GM21717 (cell line): ENCODE data around the gene ZNF536.

ENCODE experiments used
- ATAC-seq: cut with Tn5 transposase; IDR thresholded peaks from one replicate; pipeline ENCODE4 v1.9.1; 2021; ENCODE audit warnings: mild to moderate bottlenecking, moderate library complexity; ENCODE audit not compliant: unreplicated experiment

Gene ZNF536

GRCh38 chr19:30371960-30372824 is at the start of gene ZNF536:
TSS of gene ZNF536 (plus strand) at chr19:30372384. CDS start at chr19:30443563, 71,179 bp downstream.
- ATAC-seq: no peak

- no peak for ATAC-seq
Observed at GRCh38 chr19:30322641-30323320, 49.4 kb upstream of the ZNF536 start.

GRCh38 chr19:30323904-30324303 is 48.3 kb upstream of the ZNF536 start:
- ATAC-seq: no peak

- ATAC-seq: no peak
Observed at GRCh38 chr19:30324982-30325381, 47.2 kb upstream of the ZNF536 start.

- no peak for ATAC-seq
Observed at GRCh38 chr19:30325676-30326392, 46.4 kb upstream of the ZNF536 start.

GRCh38 chr19:30326393-30326710 is 45.8 kb upstream of the ZNF536 start:
- no peak for ATAC-seq

- no peak for ATAC-seq
Observed at GRCh38 chr19:30327331-30327730, 44.9 kb upstream of the ZNF536 start.

GRCh38 chr19:30328096-30328495 is 44.1 kb upstream of the ZNF536 start:
- ATAC-seq: no peak

GRCh38 chr19:30330266-30330665 is 41.9 kb upstream of the ZNF536 start:
- no peak for ATAC-seq

GRCh38 chr19:30332445-30333234 is 39.5 kb upstream of the ZNF536 start:
- no peak for ATAC-seq

- no peak for ATAC-seq
Observed at GRCh38 chr19:30333291-30334065, 38.7 kb upstream of the ZNF536 start.

GRCh38 chr19:30334841-30335240 is 37.3 kb upstream of the ZNF536 start:
- no peak for ATAC-seq

GRCh38 chr19:30335306-30335886 is 36.8 kb upstream of the ZNF536 start:
- no peak for ATAC-seq

- ATAC-seq: no peak
Observed at GRCh38 chr19:30336290-30336689, 35.9 kb upstream of the ZNF536 start.

GRCh38 chr19:30338041-30338456 is 34.1 kb upstream of the ZNF536 start:
- ATAC-seq: no peak

GRCh38 chr19:30338878-30339623 is 33.1 kb upstream of the ZNF536 start:
- no peak for ATAC-seq

- ATAC-seq: no peak
Observed at GRCh38 chr19:30339624-30340525, 32.3 kb upstream of the ZNF536 start.
